Progenitor cell of endocrine pancreas (in vitro differentiated cells): ENCODE data around the gene FBXO24. TPM values are rescaled to one million over a fixed set of nuclear protein-coding genes. Genes with fewer than 3 reads are reported as not detected.
A peak's percentile ranks its signal among the peaks of the same experiment; 100 is the strongest.

Source experiments
- DNase-seq: peaks from one replicate; pipeline ENCODE4 v3.0.0; 2021; ENCODE audit warnings: low spot score; ENCODE audit not compliant: unreplicated experiment
- H3K27ac Mint-ChIP-seq: 2 replicates; pipeline ENCODE4 v1.8.0; 2021; ENCODE audit warnings: mild to moderate bottlenecking, moderate library complexity, mixed read lengths
- H3K27me3 Mint-ChIP-seq: 2 replicates; pipeline ENCODE4 v1.8.0; 2021; ENCODE audit warnings: mixed read lengths
- H3K36me3 Mint-ChIP-seq: 2 replicates; pipeline ENCODE4 v1.8.0; 2022; ENCODE audit warnings: mixed read lengths; ENCODE audit not compliant: insufficient read depth
- H3K4me1 Mint-ChIP-seq: 2 replicates; pipeline ENCODE4 v1.8.0; 2021; ENCODE audit warnings: low read depth, mixed read lengths
- H3K4me3 Mint-ChIP-seq: 2 replicates; pipeline ENCODE4 v1.8.0; 2021; ENCODE audit warnings: low read depth, mild to moderate bottlenecking, moderate library complexity, mixed read lengths
- H3K9me3 Mint-ChIP-seq: 2 replicates; pipeline ENCODE4 v1.8.0; 2021; ENCODE audit warnings: low read depth, mixed read lengths
- total RNA-seq: library from RNA; stranded (reverse); gene quantifications from 2 replicates; pipeline ENCODE4 v1.2.1, GENCODE V29; 2021
- TF ChIP-seq, protein P1 (sequence below): fragments of 200-600 bp; sonication (generic); IDR thresholded peaks from one replicate; pipeline ENCODE4 v1.5.0; 2021; ENCODE audit warnings: antibody characterized with exemption, mild to moderate bottlenecking; ENCODE audit not compliant: unreplicated experiment

The FBXO24 gene
- total RNA-seq, 1 donor from 2014 or later = 0.41 TPM

DNA sequence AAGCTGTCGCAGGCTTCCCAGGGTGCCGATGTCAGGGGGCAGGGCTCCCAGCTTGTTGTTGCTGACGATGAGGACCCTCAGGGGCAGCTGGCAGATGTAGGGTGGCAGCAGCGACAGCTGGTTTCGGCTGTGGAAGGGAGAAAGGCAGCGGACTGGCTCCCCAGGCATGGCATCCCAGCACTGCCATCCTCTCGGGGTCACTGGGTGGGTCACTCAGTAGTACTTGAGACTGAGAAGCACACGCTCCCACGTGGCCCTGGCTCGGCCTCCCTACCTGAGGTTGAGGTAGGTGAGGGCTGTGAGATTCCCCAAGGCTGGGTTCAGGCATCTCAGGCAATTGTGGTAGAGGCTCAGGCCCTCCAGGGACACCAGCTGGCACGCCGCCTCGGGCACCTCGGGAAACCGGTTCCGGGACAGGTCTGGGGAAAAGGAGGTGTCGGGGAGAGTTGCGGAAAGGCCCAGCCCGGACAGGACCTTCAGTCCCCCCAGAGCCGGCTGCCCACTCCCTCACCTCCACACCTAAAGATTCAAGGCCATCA lies 4.0 kb upstream of the FBXO24 start:
- Mint-ChIP-seq H3K9me3 (no peaks in the 10 kb centered on the region), H3K27me3 (no peaks in the 10 kb centered on the region), H3K27ac (no peak overlapping the region), H3K4me3 (no peak overlapping the region), H3K4me1 (peaks cover 20% of the 10 kb centered on the region), H3K36me3 (peaks cover 3% of the 10 kb centered on the region)
- no peak for DNase-seq
- TF ChIP-seq, protein P1, sequence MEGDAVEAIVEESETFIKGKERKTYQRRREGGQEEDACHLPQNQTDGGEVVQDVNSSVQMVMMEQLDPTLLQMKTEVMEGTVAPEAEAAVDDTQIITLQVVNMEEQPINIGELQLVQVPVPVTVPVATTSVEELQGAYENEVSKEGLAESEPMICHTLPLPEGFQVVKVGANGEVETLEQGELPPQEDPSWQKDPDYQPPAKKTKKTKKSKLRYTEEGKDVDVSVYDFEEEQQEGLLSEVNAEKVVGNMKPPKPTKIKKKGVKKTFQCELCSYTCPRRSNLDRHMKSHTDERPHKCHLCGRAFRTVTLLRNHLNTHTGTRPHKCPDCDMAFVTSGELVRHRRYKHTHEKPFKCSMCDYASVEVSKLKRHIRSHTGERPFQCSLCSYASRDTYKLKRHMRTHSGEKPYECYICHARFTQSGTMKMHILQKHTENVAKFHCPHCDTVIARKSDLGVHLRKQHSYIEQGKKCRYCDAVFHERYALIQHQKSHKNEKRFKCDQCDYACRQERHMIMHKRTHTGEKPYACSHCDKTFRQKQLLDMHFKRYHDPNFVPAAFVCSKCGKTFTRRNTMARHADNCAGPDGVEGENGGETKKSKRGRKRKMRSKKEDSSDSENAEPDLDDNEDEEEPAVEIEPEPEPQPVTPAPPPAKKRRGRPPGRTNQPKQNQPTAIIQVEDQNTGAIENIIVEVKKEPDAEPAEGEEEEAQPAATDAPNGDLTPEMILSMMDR = no peak

DNA sequence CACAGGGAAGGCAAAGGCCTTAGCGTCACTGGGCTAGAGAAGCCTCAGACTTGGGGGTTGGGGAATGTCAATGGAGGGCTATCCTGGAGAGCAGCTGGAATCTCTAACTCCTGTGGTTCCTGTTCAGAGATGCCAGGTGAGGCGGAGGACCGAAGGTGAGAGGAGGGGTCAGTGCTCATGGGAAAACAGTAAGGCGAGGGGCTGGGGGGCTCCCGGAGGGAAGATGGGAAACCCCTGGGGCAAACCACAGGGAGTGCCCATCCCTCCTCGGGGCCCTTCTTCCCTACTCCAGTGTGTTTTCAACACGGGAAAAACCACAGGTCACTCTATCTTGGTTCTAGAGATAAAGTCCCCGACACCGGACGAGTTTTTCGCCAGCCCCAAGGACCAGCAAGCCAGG lies 3.5 kb upstream of the FBXO24 start:
- peak overlapping the region; percentile 46 for H3K4me3 Mint-ChIP-seq
- TF ChIP-seq, protein P1 = no peak
- no peaks in the 10 kb centered on the region for H3K27me3 Mint-ChIP-seq
- no peaks in the 10 kb centered on the region for H3K9me3 Mint-ChIP-seq
- peaks cover 3% of the 10 kb centered on the region for H3K36me3 Mint-ChIP-seq
- H3K27ac Mint-ChIP-seq = no peak overlapping the region
- no peak for DNase-seq
- H3K4me1 Mint-ChIP-seq = peaks cover 20% of the 10 kb centered on the region

DNA sequence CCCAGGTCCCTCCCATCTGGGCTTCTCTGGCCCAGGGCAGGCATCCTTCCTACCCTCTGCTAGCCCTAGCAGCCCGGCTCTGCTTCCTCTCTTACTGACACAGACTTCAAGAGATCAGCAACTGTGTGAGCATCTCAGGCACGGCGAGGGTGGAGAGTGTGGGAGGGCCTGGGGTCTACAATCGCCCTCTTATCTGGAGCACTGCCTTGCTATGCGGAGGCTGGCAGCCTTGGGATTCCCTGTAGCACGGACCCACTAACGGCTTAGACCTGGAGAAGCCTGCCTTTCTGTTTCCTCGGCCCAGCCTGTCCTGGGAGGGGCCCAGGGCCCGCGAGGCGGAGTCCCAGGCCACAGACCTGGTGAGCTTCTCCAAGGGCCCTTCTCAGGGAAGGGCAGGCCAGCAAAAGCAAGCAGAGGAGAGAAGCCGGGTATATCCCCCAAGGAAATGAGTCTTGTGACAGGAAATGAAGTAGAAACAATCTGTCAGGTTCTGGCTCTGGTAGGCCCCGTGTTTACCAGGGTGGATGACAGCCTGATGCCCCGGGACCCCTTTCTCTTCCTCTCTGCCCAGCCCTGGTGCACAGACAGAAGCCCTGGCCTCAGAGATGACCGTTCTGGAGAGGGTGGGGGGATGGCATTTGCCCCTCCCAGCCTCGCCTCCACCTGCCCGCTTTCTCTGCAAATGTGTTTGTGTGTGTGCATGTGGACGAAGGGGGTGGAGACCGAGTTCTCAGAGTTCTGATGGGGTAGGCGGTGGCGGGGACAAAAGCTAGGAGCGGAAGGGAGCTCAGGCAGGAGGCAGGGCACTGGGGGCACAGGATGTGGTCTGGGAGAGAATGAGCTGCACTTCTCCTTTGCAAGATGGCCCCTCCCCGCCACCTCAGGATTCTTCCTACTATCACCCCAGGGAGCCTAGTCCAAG lies 2.7 kb upstream of the FBXO24 start:
- H3K4me3 Mint-ChIP-seq = peak overlapping the region; percentile 69
- TF ChIP-seq, protein P1 = no peak
- peak overlapping the region; percentile 87 for H3K27ac Mint-ChIP-seq
- DNase-seq = no peak
- no peaks in the 10 kb centered on the region for H3K9me3 Mint-ChIP-seq
- H3K4me1 Mint-ChIP-seq = peaks cover 20% of the 10 kb centered on the region
- peaks cover 3% of the 10 kb centered on the region for H3K36me3 Mint-ChIP-seq
- H3K27me3 Mint-ChIP-seq = no peaks in the 10 kb centered on the region

DNA sequence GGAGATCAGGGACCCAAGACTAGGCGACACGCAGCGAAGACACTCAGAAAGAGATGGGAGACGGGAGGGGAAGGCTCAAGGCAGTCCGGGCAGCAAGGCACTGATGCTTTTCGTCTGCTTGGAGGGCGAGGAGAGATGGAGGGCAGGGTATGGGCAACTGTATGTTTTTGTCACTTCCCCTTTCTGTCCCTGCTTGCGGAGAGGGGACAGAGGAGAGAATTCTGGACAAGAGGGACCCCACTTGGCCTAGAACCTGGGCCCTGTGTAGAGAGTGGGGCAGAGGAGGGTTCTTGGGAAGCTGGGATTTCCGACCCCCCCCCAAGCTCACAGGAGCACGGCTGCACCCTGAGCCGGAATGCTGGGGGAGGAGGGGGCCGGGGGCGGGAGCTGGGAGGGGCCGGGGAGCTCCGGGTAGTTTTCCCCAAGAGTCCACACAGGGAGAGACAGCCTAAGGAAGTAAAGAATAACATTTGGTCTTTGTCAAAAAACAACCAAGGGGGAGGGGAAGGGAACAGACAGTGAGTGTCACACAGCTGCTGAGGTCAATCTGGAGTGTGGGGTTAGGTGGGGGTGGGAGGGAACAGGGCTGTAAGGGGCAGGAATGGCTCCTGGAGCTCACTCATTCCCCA lies 2.0 kb upstream of the FBXO24 start:
- Mint-ChIP-seq H3K4me3 (peak overlapping the region; percentile 94), H3K9me3 (no peaks in the 10 kb centered on the region), H3K27ac (peak overlapping the region; percentile 98), H3K36me3 (no peaks in the 10 kb centered on the region), H3K27me3 (no peaks in the 10 kb centered on the region), H3K4me1 (peaks cover 22% of the 10 kb centered on the region)
- TF ChIP-seq, protein P1 = no peak
- DNase-seq = no peak
